Mesenchymal stem cell (in vitro differentiated cells and primary cell): ENCODE measurements around the gene VRK1.

Source experiments
- DNase-seq: peaks from one replicate; pipeline ENCODE4 v3.0.0-alpha.2; 2013
- H2AFZ ChIP-seq: one replicate; pipeline ENCODE4 v1.6.1; 2013; ENCODE audit warnings: low read depth, mild to moderate bottlenecking, control low read depth, inconsistent platforms, low read length, moderate library complexity
- H2AK5ac ChIP-seq: 2 replicates; pipeline ENCODE4 v1.6.1; 2013; ENCODE audit warnings: low read length, moderate library complexity, mild to moderate bottlenecking, inconsistent platforms; ENCODE audit not compliant: severe bottlenecking
- H2BK120ac ChIP-seq: one replicate; pipeline ENCODE4 v1.6.1; 2013; ENCODE audit warnings: low read depth, mild to moderate bottlenecking, inconsistent platforms, low read length, moderate library complexity
- H2BK12ac ChIP-seq, 2 experiments: one replicate each; pipeline ENCODE4 v1.6.1; 2013; ENCODE audit warnings: inconsistent platforms in 2 of 2, low read length in 2 of 2, mild to moderate bottlenecking in 2 of 2, moderate library complexity in 2 of 2, control low read depth in 1 of 2
- H2BK15ac ChIP-seq: one replicate; pipeline ENCODE4 v1.6.1; 2013; ENCODE audit warnings: mild to moderate bottlenecking, low read depth, inconsistent platforms; ENCODE audit not compliant: poor library complexity, severe bottlenecking
- H2BK5ac ChIP-seq: 2 replicates; pipeline ENCODE4 v1.6.1; 2013; ENCODE audit warnings: low read depth, mild to moderate bottlenecking, low read length, control low read depth, inconsistent platforms; ENCODE audit not compliant: poor library complexity, severe bottlenecking
- H3K14ac ChIP-seq, 2 experiments: one replicate each; pipeline ENCODE4 v1.6.1; 2013; ENCODE audit warnings: inconsistent platforms in 2 of 2, low read length in 2 of 2, control low read depth in 1 of 2, mild to moderate bottlenecking in 1 of 2, moderate library complexity in 1 of 2
- H3K18ac ChIP-seq, 2 experiments: one replicate each; pipeline ENCODE4 v1.6.1; 2013; ENCODE audit warnings: inconsistent platforms in 2 of 2, low read length in 2 of 2, control low read depth in 1 of 2, low read depth in 1 of 2, mild to moderate bottlenecking in 1 of 2
- H3K23ac ChIP-seq, 2 experiments: one replicate each; pipeline ENCODE4 v1.6.1; 2013; ENCODE audit warnings: inconsistent platforms in 2 of 2, low read length in 2 of 2, mild to moderate bottlenecking in 2 of 2, moderate library complexity in 2 of 2, control low read depth in 1 of 2
- H3K27ac ChIP-seq: 2 replicates; pipeline ENCODE4 v1.5.1; 2013; ENCODE audit warnings: mild to moderate bottlenecking, moderate library complexity, low read length, control low read depth, inconsistent platforms; ENCODE audit not compliant: poor library complexity, severe bottlenecking
- H3K27me3 ChIP-seq, 2 experiments: 2 replicates each; pipeline versions ENCODE4 v1.6.1 to v1.7.0; 2013; ENCODE audit warnings: low read length in 2 of 2, mild to moderate bottlenecking in 2 of 2, moderate library complexity in 2 of 2, control low read depth in 1 of 2, inconsistent platforms in 1 of 2; ENCODE audit not compliant: control insufficient read depth in 1 of 2, insufficient read depth in 1 of 2
- H3K36me3 ChIP-seq, 2 experiments: 2 replicates each; pipeline versions ENCODE4 v1.6.1 to v1.7.0; 2013; ENCODE audit warnings: low read length in 2 of 2, control low read depth in 1 of 2, inconsistent platforms in 1 of 2, low read depth in 1 of 2, mild to moderate bottlenecking in 1 of 2; ENCODE audit not compliant: insufficient read depth in 2 of 2, control insufficient read depth in 1 of 2
- H3K4ac ChIP-seq, 2 experiments: one replicate each; pipeline ENCODE4 v1.6.1; 2013; ENCODE audit warnings: inconsistent platforms in 2 of 2, low read length in 2 of 2, mild to moderate bottlenecking in 2 of 2, moderate library complexity in 2 of 2, control low read depth in 1 of 2, low read depth in 1 of 2
- H3K4me1 ChIP-seq: 2 replicates; pipeline ENCODE4 v1.6.1; 2013; ENCODE audit warnings: low read depth, low read length, control low read depth; ENCODE audit not compliant: control insufficient read depth, insufficient read depth
- H3K4me2 ChIP-seq: 2 replicates; pipeline ENCODE4 v1.6.1; 2013; ENCODE audit warnings: low read length, mild to moderate bottlenecking, inconsistent platforms; ENCODE audit not compliant: poor library complexity, severe bottlenecking
- H3K4me3 ChIP-seq, 2 experiments: 2 replicates each; pipeline versions ENCODE4 v1.5.1 to v1.7.0; 2013; ENCODE audit warnings: low read length in 2 of 2, mild to moderate bottlenecking in 2 of 2, control low read depth in 1 of 2, low read depth in 1 of 2; ENCODE audit not compliant: insufficient read depth in 1 of 2
- H3K79me1 ChIP-seq: replicated peaks from 2 replicates; pipeline ENCODE4 v1.6.1; 2013; ENCODE audit warnings: mild to moderate bottlenecking, control low read depth, low read length, inconsistent platforms; ENCODE audit not compliant: poor library complexity, severe bottlenecking
- H3K9ac ChIP-seq: 2 replicates; pipeline ENCODE4 v1.7.0; 2013; ENCODE audit warnings: mild to moderate bottlenecking, low read length, moderate library complexity
- H3K9me3 ChIP-seq: 2 replicates; pipeline ENCODE4 v1.7.0; 2013; ENCODE audit warnings: mild to moderate bottlenecking, low read length; ENCODE audit not compliant: control insufficient read depth
- H4K8ac ChIP-seq: one replicate; pipeline ENCODE4 v1.6.1; 2013; ENCODE audit warnings: inconsistent platforms, mild to moderate bottlenecking, low read length, moderate library complexity
- H4K91ac ChIP-seq: one replicate; pipeline ENCODE4 v1.6.1; 2013; ENCODE audit warnings: mild to moderate bottlenecking, low read length, inconsistent platforms
- WGBS: methylation state at CpG from one replicate; pipeline ENCODE4 v1.1.7; 2013; ENCODE audit warnings: mixed read lengths; 5-methylcytosine and 5-hydroxymethylcytosine counted together

The VRK1 gene

GRCh38 chr14:96895658-96896271 lies 98.6 kb downstream of the VRK1 start:
- 97% methylated on average over 5 of the region's 5 CpGs for WGBS
- peaks cover 2% of the 10 kb centered on the region for H3K79me1 ChIP-seq
- H3K4me2 ChIP-seq = no peak overlapping the region
- no peak for DNase-seq
- no peak overlapping the region for H2AFZ ChIP-seq
- no peak overlapping the region for H3K23ac ChIP-seq
- H4K8ac ChIP-seq = no peak overlapping the region
- H3K4me1 ChIP-seq = no peaks in the 10 kb centered on the region
- H4K91ac ChIP-seq = no peak overlapping the region
- H3K14ac ChIP-seq = no peak overlapping the region
- no peaks in the 10 kb centered on the region for H3K36me3 ChIP-seq
- no peaks in the 10 kb centered on the region for H3K9me3 ChIP-seq
- no peak overlapping the region for H2BK15ac ChIP-seq
- H2BK5ac ChIP-seq = no peak overlapping the region
- no peak overlapping the region for H3K4ac ChIP-seq
- H3K27ac ChIP-seq = no peak overlapping the region
- H3K27me3 ChIP-seq = no peaks in the 10 kb centered on the region
- H2BK120ac ChIP-seq = no peak overlapping the region
- no peak overlapping the region for H3K18ac ChIP-seq
- H2BK12ac ChIP-seq = no peak overlapping the region
- H2AK5ac ChIP-seq = no peak overlapping the region
- H3K4me3 ChIP-seq = no peak overlapping the region
- no peak overlapping the region for H3K9ac ChIP-seq

DNA sequence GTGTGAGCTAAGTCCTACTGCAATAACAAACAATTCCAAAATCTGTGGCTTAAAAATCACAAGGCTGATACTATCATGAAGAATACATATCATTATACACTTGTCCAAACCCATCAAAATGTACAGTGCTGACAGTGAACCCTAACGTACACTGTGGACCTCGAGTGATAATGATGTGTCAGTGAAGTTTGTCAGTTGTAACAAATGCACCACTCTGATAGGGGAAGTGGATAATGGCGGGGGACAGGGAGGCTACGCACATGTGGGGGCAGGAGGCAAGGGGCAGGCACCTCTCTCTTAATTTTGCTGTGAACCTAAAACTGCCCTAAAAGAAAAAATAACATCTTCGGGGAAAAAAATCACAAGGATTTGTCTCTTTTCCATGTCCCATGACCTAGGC lies 100.0 kb downstream of the VRK1 start:
- no peak overlapping the region for H3K27ac ChIP-seq
- H3K79me1 ChIP-seq = peaks cover 2% of the 10 kb centered on the region
- no peak overlapping the region for H2BK15ac ChIP-seq
- H3K9me3 ChIP-seq = no peaks in the 10 kb centered on the region
- H2AK5ac ChIP-seq = no peak overlapping the region
- no peak overlapping the region for H3K9ac ChIP-seq
- no peaks in the 10 kb centered on the region for H3K27me3 ChIP-seq
- H3K4me3 ChIP-seq = no peak overlapping the region
- no peak overlapping the region for H2AFZ ChIP-seq
- H2BK5ac ChIP-seq = no peak overlapping the region
- H3K18ac ChIP-seq = no peak overlapping the region
- H3K14ac ChIP-seq = no peak overlapping the region
- no peaks in the 10 kb centered on the region for H3K36me3 ChIP-seq
- DNase-seq = no peak
- H3K4me1 ChIP-seq = no peaks in the 10 kb centered on the region
- no peak overlapping the region for H3K23ac ChIP-seq
- no peak overlapping the region for H2BK120ac ChIP-seq
- H3K4ac ChIP-seq = no peak overlapping the region
- WGBS = 95% methylated on average over 5 of the region's 5 CpGs
- no peak overlapping the region for H4K91ac ChIP-seq
- H3K4me2 ChIP-seq = no peak overlapping the region
- no peak overlapping the region for H2BK12ac ChIP-seq
- no peak overlapping the region for H4K8ac ChIP-seq

DNA sequence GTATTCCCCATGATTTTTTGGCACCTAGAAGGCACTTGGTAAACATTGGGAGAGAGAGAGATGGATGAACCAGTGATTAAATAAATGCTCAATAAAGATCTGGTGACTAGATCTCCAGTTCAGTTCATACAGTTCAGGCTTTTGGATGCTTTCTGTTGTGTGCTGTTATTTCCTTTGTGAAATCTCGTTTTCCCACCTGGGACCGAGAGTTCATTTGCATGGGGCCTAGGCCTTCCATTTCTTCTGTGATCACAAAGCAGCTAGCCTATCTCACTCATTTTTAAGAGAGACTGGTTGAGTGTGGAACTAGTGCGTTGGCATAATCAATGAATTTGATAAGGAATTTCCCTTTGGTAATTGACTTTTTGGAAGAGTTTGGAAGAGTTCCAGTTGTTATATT lies 104.0 kb downstream of the VRK1 start:
- Histone ChIP-seq H3K27ac (no peak overlapping the region), H3K4ac (no peak overlapping the region), H3K4me2 (no peak overlapping the region), H3K79me1 (no peaks in the 10 kb centered on the region), H3K9me3 (no peaks in the 10 kb centered on the region), H3K4me3 (no peak overlapping the region), H2BK15ac (no peak overlapping the region), H3K18ac (no peak overlapping the region), H2AFZ (no peak overlapping the region), H3K4me1 (no peaks in the 10 kb centered on the region), H2BK12ac (no peak overlapping the region), H3K14ac (no peak overlapping the region), H3K23ac (no peak overlapping the region), H3K9ac (no peak overlapping the region), H2AK5ac (no peak overlapping the region), H3K27me3 (no peaks in the 10 kb centered on the region), H3K36me3 (no peaks in the 10 kb centered on the region), H4K8ac (no peak overlapping the region), H2BK120ac (no peak overlapping the region), H2BK5ac (no peak overlapping the region), H4K91ac (no peak overlapping the region)
- DNase-seq = no peak
- 94% methylated on average over 3 of the region's 3 CpGs for WGBS

- no peaks in the 10 kb centered on the region for H3K4me1 ChIP-seq
- H3K27me3 ChIP-seq = no peaks in the 10 kb centered on the region
- no peaks in the 10 kb centered on the region for H3K79me1 ChIP-seq
- H3K4me2 ChIP-seq = no peak overlapping the region
- no peak overlapping the region for H2BK15ac ChIP-seq
- H4K8ac ChIP-seq = no peak overlapping the region
- no peak for DNase-seq
- H2BK120ac ChIP-seq = no peak overlapping the region
- H3K18ac ChIP-seq = no peak overlapping the region
- H3K14ac ChIP-seq = no peak overlapping the region
- H2BK12ac ChIP-seq = no peak overlapping the region
- no peak overlapping the region for H4K91ac ChIP-seq
- no peaks in the 10 kb centered on the region for H3K36me3 ChIP-seq
- H2BK5ac ChIP-seq = no peak overlapping the region
- no peaks in the 10 kb centered on the region for H3K9me3 ChIP-seq
- no peak overlapping the region for H2AFZ ChIP-seq
- H2AK5ac ChIP-seq = no peak overlapping the region
- no peak overlapping the region for H3K23ac ChIP-seq
- H3K9ac ChIP-seq = no peak overlapping the region
- no peak overlapping the region for H3K4ac ChIP-seq
- no peak overlapping the region for H3K4me3 ChIP-seq
- 83% methylated on average over 2 of the region's 3 CpGs for WGBS
- no peak overlapping the region for H3K27ac ChIP-seq
Observed at GRCh38 chr14:96902004-96902403, 104.8 kb downstream of the VRK1 start.
